HG02798 (cell line): ENCODE results near the gene RFTN1.

Experiments used
- ATAC-seq: cut with Tn5 transposase; IDR thresholded peaks from one replicate; pipeline ENCODE4 v1.9.1; 2021; ENCODE audit warnings: mild to moderate bottlenecking; ENCODE audit not compliant: unreplicated experiment, poor library complexity

Gene RFTN1, protein sequence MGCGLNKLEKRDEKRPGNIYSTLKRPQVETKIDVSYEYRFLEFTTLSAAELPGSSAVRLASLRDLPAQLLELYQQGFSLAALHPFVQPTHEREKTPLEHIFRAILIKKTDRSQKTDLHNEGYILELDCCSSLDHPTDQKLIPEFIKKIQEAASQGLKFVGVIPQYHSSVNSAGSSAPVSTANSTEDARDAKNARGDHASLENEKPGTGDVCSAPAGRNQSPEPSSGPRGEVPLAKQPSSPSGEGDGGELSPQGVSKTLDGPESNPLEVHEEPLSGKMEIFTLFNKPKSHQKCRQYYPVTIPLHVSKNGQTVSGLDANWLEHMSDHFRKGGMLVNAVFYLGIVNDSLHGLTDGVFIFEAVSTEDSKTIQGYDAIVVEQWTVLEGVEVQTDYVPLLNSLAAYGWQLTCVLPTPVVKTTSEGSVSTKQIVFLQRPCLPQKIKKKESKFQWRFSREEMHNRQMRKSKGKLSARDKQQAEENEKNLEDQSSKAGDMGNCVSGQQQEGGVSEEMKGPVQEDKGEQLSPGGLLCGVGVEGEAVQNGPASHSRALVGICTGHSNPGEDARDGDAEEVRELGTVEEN

DNA sequence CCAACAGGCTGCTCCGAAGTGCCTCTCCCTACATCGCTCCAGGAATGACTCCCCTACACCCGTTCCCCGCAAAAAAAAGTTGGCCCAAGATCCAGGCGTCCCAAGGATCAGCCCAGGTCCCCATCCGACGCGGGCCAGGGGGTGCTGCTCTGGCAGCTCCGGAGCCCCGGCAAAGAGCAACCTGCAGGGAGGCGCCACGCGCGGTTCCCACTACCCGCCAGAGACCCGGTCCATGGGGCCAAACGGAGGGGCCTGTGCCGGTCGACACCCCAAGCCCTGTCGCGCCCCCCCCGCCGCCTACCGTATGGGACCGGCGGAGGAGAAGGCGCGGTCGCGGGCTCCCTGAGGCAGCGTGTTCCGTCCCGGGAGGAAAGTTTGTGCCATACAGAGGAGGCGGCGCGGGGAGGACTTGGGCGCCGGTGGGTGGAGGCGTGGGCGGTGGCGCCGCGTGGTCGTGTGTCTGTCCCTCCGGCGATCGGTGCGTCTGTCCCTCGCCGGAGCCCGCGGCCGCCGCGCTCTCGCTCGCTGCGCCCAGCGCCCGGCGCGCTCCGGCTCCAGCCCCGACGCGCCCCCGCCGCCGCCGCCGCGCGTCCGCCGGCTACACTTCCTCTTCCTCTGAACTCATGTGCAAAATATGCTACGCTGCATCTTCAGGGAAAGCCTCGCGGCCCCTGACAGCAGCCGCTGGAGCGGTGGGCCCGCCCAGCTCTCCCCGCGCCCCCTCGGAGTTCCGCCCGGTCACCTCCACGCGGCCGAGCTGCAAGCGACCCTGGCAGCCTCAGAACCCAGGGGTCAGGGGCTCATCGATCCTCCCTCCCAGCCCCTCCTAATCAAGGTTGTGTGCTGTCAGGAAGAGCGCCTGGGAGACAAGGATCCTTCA, at the start of gene RFTN1:
Gene RFTN1 (minus strand): TSS at position 559 of the 880 bp plus-strand sequence. CDS start 19,830 bp downstream, outside the sequence.
- peak; percentile 11 for ATAC-seq

GRCh38 chr3:16559653-16560365, 46.3 kb upstream of the RFTN1 start:
- no peak for ATAC-seq

- no peak for ATAC-seq
Observed at GRCh38 chr3:16554126-16554525, 40.6 kb upstream of the RFTN1 start.

DNA sequence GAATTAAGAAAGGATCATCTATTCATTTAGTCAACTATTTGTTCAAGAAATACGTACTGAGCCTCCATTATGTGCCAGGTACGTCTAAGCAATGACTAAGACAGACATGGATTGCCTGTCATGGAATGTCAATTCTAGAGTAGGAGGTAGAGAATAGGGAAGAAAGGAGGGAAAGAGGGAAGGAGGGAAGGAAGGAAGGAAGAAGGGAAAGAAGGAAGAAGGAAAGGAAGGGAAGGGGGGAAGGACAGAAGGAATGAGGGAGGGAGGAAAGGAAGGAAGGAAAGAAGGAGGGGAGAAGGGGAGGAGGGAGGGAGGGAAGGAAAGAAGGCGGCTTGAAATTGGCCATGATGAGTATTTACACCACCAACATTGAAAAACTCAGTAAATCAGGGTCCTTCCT, 39.3 kb upstream of the RFTN1 start:
- no peak for ATAC-seq

- no peak for ATAC-seq
Observed at GRCh38 chr3:16551342-16551976, 38.0 kb upstream of the RFTN1 start.

- peak; percentile 76 for ATAC-seq
Observed at GRCh38 chr3:16550676-16551341, 37.3 kb upstream of the RFTN1 start.

GRCh38 chr3:16550305-16550675, 36.8 kb upstream of the RFTN1 start:
- ATAC-seq, result no peak

GRCh38 chr3:16548721-16549120, 35.2 kb upstream of the RFTN1 start:
- ATAC-seq, result no peak

DNA sequence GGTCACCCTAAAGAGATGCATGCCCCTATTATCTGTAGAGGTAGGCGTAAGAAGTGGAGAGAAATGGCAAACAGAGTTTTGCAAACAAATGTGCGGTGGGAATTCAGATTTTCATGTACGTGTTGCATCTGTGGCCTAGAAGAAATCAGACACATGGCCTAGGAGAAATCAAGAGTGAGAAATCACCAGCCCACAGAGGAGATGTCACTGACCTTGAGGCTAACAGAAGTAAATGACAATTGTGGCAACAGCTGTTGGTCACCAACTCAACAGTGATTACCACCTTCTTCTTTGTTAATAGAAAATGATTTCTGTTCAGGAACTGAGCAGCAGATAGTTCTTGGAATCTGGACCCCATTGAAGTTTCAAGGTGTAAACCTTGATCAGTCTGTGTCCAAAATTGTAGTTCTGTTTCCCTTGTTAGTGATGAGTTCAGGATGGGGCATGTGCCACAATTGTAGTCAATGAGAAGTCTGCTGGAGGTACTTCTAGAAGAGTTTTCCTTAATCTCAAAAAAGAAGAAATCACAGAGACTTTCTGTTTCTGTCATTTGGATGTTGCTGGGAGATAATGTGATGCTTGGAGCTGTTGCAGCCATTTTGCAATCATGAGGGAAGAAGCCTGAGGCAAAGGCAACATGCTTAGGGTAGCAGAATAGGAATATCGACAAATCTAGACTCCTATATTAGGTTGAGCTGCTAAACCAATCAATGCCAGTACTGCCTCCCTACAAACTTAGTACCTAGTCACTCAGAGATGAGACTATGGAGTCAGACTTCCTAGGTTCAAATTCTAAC, 34.3 kb upstream of the RFTN1 start:
- ATAC-seq, result no peak

DNA sequence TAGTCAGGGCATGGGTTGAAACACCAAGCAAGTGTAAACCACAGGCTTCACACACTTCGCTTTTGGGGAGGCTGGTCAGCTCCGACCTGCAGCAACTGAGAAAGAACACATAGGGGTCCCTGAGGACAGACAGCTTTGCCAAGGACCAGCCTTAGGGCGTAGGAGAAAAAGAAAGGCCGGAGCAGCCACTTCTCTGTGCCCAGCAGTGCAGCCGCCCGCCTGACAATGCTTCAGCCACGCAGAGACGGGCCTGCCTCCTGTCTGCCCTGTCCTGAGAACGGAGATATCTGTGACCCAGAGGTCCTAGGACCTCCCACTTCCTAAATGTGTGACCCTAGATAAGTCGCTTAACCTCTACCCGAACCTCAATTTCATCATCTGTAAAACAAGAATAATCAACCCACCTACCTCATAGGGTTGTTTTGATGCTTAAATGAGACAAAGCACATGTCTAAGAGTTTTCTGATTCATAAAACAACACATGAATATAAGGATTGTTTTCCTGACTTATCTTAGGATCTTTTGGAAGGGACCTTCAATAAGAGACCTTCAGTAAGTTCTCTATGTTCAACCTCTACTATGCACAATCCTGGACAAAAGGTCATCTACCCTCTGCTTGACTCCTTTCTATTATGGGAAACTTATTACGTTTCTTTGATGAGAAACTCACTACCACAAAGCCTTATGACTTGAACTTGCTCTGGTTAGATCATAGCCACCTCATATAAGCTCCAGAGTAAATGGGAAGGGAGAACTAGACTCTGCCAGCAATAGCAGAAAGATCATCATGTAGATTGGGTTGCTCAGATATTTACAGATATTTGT, 32.9 kb upstream of the RFTN1 start:
- ATAC-seq, result peak; percentile 34

DNA sequence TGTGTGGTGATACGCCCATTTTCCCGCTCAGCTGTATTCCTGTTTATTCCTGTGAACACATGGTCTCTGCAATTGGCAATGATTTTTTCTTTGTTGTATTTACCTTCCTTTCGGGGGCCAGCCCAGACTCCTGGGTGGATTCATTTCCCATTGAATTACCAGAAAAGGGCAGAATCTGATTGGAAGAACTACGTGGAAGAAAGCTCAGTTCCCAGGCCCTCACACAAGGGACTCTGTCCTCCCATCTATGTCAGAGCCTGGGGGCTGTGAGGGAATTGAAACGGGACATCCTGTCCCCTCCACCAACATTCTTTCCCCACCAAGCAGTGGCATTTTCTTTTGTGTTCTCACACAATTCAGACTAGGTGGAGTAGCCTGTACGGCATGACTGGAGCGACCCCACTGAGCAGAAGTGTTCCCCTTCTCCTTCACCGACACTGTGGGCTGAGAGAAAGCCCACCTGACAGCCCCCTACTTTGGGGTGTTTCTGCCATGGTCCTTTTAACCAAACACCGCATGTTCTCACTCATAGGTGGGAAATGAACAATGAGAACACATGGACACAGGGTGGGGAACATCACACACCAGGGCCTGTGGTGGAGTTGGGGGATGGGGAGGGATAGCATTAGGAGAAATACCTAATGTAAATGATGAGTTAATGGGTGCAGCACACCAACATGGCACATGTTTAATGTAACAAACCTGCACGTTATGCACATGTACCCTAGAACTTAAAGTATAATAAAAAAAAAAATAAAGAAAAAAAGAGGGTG, 32.1 kb upstream of the RFTN1 start:
- ATAC-seq, result no peak

- no peak for ATAC-seq
Observed at GRCh38 chr3:16543242-16543864, 29.9 kb upstream of the RFTN1 start.

GRCh38 chr3:16538507-16538906, 25.0 kb upstream of the RFTN1 start:
- no peak for ATAC-seq

DNA sequence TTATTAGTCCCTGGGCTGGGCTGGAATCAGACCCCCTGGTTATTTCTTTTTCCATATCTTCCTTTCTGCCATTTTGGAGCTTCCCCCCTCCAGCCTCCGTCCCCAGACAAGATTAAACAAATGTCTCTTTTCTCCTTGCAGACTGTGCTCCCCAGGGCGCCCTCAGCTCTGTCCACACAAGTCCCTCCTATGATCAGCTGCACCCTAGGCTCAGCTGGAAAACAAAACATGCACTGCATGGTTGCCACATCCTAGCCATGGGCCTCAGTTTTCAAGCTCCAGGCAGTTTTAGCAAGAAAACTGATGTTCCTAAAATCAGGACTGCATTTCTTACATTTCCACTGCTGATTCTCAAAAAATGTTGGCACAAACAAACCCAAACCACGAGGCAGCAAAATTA, 23.5 kb upstream of the RFTN1 start:
- no peak for ATAC-seq

GRCh38 chr3:16536344-16536663, 22.8 kb upstream of the RFTN1 start:
- ATAC-seq, result no peak

- no peak for ATAC-seq
Observed at GRCh38 chr3:16534640-16535262, 21.3 kb upstream of the RFTN1 start.
